Measurements from ENCODE around the gene SLC46A1. TPM values are rescaled to one million over a fixed set of nuclear protein-coding genes. Genes with fewer than 3 reads are reported as not detected.

Gene SLC46A1
- total RNA-seq, 2 experiments from 2014 or later = 2.3 to 2.9 TPM

GRCh38 chr17:28390984-28391383, 15.0 kb downstream of the SLC46A1 start:
- ChIA-PET POLR2A (interaction anchor here (0.9 kb wide), 1 partner anchor 15 kb away, joined by 4 read pairs; the partner anchor contains the start of gene SLC46A1), CTCF (interaction anchor here (1.2 kb wide), 1 partner anchor 10 kb away, joined by 4 read pairs; no protein-coding TSS in a partner anchor)
- Mint-ChIP-seq H3K4me1 (ENCODE audit: low read depth) (peaks cover 3% of the 10 kb centered on the region), H3K4me3 (no peak overlapping the region), H3K27me3 (no peaks in the 10 kb centered on the region), H3K9me3 (no peaks in the 10 kb centered on the region), H3K27ac (no peak overlapping the region), H3K36me3 (peaks cover 34% of the 10 kb centered on the region)
- DNase-seq = no peak
- intact Hi-C loops (cut with micrococcal nuclease) = no loop called here

- CTCF ChIA-PET = no interaction called here
- DNase-seq = no peak
- Mint-ChIP-seq H3K27me3 (no peaks in the 10 kb centered on the region), H3K36me3 (peaks cover 34% of the 10 kb centered on the region), H3K4me3 (no peak overlapping the region), H3K9me3 (no peaks in the 10 kb centered on the region), H3K27ac (no peak overlapping the region), H3K4me1 (ENCODE audit: low read depth) (peaks cover 6% of the 10 kb centered on the region)
- intact Hi-C loops (cut with micrococcal nuclease) = no loop called here
- POLR2A ChIA-PET = no interaction called here
These were observed 15.4 kb downstream of the SLC46A1 start for GRCh38 chr17:28390563-28390962.

- Mint-ChIP-seq H3K4me1 (ENCODE audit: low read depth) (peaks cover 10% of the 10 kb centered on the region), H3K4me3 (no peak overlapping the region), H3K36me3 (peaks cover 34% of the 10 kb centered on the region), H3K27me3 (no peaks in the 10 kb centered on the region), H3K9me3 (no peaks in the 10 kb centered on the region), H3K27ac (no peak overlapping the region)
- POLR2A ChIA-PET = no interaction called here
- DNase-seq = no peak
- CTCF ChIA-PET = interaction anchor here (1.6 kb wide), 1 partner anchor 26 kb away, joined by 5 read pairs; no protein-coding TSS in a partner anchor
- intact Hi-C loops (cut with micrococcal nuclease) = no loop called here
These were observed 15.9 kb downstream of the SLC46A1 start for GRCh38 chr17:28390141-28390540.

- Mint-ChIP-seq H3K36me3 (peaks cover 29% of the 10 kb centered on the region), H3K4me3 (no peak overlapping the region), H3K27ac (no peak overlapping the region), H3K4me1 (ENCODE audit: low read depth) (peaks cover 20% of the 10 kb centered on the region), H3K9me3 (no peaks in the 10 kb centered on the region), H3K27me3 (no peaks in the 10 kb centered on the region)
- intact Hi-C loops (cut with micrococcal nuclease) = loop anchor here (10.0 kb wide), 1 partner anchor 157 kb away; no protein-coding TSS in a partner anchor
- DNase-seq = no peak
- POLR2A ChIA-PET = no interaction called here
- CTCF ChIA-PET = no interaction called here
These were observed 17.9 kb downstream of the SLC46A1 start for GRCh38 chr17:28388106-28388505.

- Mint-ChIP-seq H3K4me3 (no peak overlapping the region), H3K27me3 (no peaks in the 10 kb centered on the region), H3K27ac (no peak overlapping the region), H3K9me3 (no peaks in the 10 kb centered on the region), H3K4me1 (ENCODE audit: low read depth) (peaks cover 23% of the 10 kb centered on the region), H3K36me3 (peaks cover 28% of the 10 kb centered on the region)
- ChIA-PET CTCF (interaction anchor here (0.6 to 1.4 kb wide), 3 partner anchors 29 to 1231 kb away, joined by 3 read pairs; no protein-coding TSS in a partner anchor), POLR2A (no interaction called here)
- DNase-seq = no peak
- intact Hi-C loops (cut with micrococcal nuclease) = loop anchor here (10.0 kb wide), 1 partner anchor 158 kb away; no protein-coding TSS in a partner anchor
These were observed 19.6 kb downstream of the SLC46A1 start for GRCh38 chr17:28386391-28386790.

- intact Hi-C loops (cut with micrococcal nuclease) = loop anchor here (2.0 to 10.0 kb wide), 2 partner anchors 31 to 159 kb away; no protein-coding TSS in a partner anchor
These were observed 20.6 kb downstream of the SLC46A1 start for GRCh38 chr17:28385406-28385805.

GRCh38 chr17:28385037-28385400, 21.0 kb downstream of the SLC46A1 start:
- intact Hi-C loops (cut with micrococcal nuclease) = loop anchor here (2.0 to 10.0 kb wide), 2 partner anchors 32 to 160 kb away; no protein-coding TSS in a partner anchor
- DNase-seq = peak; percentile 24
- no peaks in the 10 kb centered on the region for H3K9me3 Mint-ChIP-seq
- ChIA-PET POLR2A (interaction anchor here (0.6 to 1.7 kb wide), 6 partner anchors 10 to 81 kb away, joined by 3 to 15 read pairs (median 4); partner anchors contain the start of genes IFT20, POLDIP2, SARM1 and TNFAIP1), CTCF (interaction anchor here (1.7 kb wide), 1 partner anchor 31 kb away, joined by 7 read pairs; no protein-coding TSS in a partner anchor)
- peaks cover 16% of the 10 kb centered on the region for H3K36me3 Mint-ChIP-seq
- H3K27me3 Mint-ChIP-seq = no peaks in the 10 kb centered on the region
- H3K27ac Mint-ChIP-seq = peak overlapping the region; percentile 59
- peak overlapping the region; percentile 88 for H3K4me3 Mint-ChIP-seq
- peaks cover 25% of the 10 kb centered on the region for H3K4me1 Mint-ChIP-seq (ENCODE audit: low read depth)

More at GRCh38 chr17:28385406-28385805, 20.6 kb downstream of the SLC46A1 start:
- ChIA-PET CTCF (interaction anchor here (0.6 to 1.7 kb wide), 2 partner anchors 31 to 117 kb away, joined by 5 to 7 read pairs; no protein-coding TSS in a partner anchor), POLR2A (interaction anchor here (0.6 to 1.7 kb wide), 5 partner anchors 11 to 82 kb away, joined by 3 to 15 read pairs (median 3); partner anchors contain the start of genes POLDIP2 and SARM1)
- Mint-ChIP-seq H3K27me3 (no peaks in the 10 kb centered on the region), H3K9me3 (no peaks in the 10 kb centered on the region), H3K27ac (no peak overlapping the region), H3K4me1 (ENCODE audit: low read depth) (peaks cover 25% of the 10 kb centered on the region), H3K4me3 (peak overlapping the region; percentile 88), H3K36me3 (peaks cover 19% of the 10 kb centered on the region)
- DNase-seq = peak; percentile 61

GRCh38 chr17:28384281-28385036, 21.6 kb downstream of the SLC46A1 start:
- ChIA-PET POLR2A (interaction anchor here (0.6 to 1.7 kb wide), 10 partner anchors 10 to 172 kb away, joined by 3 to 15 read pairs (median 3); partner anchors contain the start of genes IFT20, POLDIP2, SARM1 and TNFAIP1), CTCF (interaction anchor here (1.7 kb wide), 1 partner anchor 32 kb away, joined by 7 read pairs; no protein-coding TSS in a partner anchor)
- peak; percentile 84 for DNase-seq
- Mint-ChIP-seq H3K9me3 (no peaks in the 10 kb centered on the region), H3K27ac (peak overlapping the region; percentile 59), H3K36me3 (peaks cover 13% of the 10 kb centered on the region), H3K27me3 (no peaks in the 10 kb centered on the region), H3K4me3 (peak overlapping the region; percentile 88), H3K4me1 (ENCODE audit: low read depth) (peaks cover 25% of the 10 kb centered on the region)
- intact Hi-C loops (cut with micrococcal nuclease) = loop anchor here (2.0 to 10.0 kb wide), 2 partner anchors 32 to 160 kb away; no protein-coding TSS in a partner anchor

- H3K4me1 Mint-ChIP-seq (ENCODE audit: low read depth) = peaks cover 23% of the 10 kb centered on the region
- CTCF ChIA-PET = interaction anchor here (1.0 to 2.1 kb wide), 2 partner anchors 10 to 35 kb away, joined by 4 to 6 read pairs; no protein-coding TSS in a partner anchor
- POLR2A ChIA-PET = no interaction called here
- H3K4me3 Mint-ChIP-seq = peak overlapping the region; percentile 14
- intact Hi-C loops (cut with micrococcal nuclease) = loop anchor here (10.0 kb wide), 1 partner anchor 164 kb away; no protein-coding TSS in a partner anchor
- H3K27me3 Mint-ChIP-seq = no peaks in the 10 kb centered on the region
- peaks cover 4% of the 10 kb centered on the region for H3K36me3 Mint-ChIP-seq
- no peak overlapping the region for H3K27ac Mint-ChIP-seq
- peak; percentile 59 for DNase-seq
- H3K9me3 Mint-ChIP-seq = no peaks in the 10 kb centered on the region
These were observed 24.7 kb downstream of the SLC46A1 start for GRCh38 chr17:28381141-28381825.

GRCh38 chr17:28379814-28380801, 25.9 kb downstream of the SLC46A1 start:
- Mint-ChIP-seq H3K36me3 (peaks cover 4% of the 10 kb centered on the region), H3K4me3 (no peak overlapping the region), H3K9me3 (no peaks in the 10 kb centered on the region), H3K4me1 (ENCODE audit: low read depth) (peaks cover 14% of the 10 kb centered on the region), H3K27me3 (no peaks in the 10 kb centered on the region), H3K27ac (no peak overlapping the region)
- ChIA-PET POLR2A (no interaction called here), CTCF (interaction anchor here (1.0 kb wide), 1 partner anchor 11 kb away, joined by 4 read pairs; no protein-coding TSS in a partner anchor)
- DNase-seq = no peak
- intact Hi-C loops (cut with micrococcal nuclease) = loop anchor here (10.0 kb wide), 1 partner anchor 165 kb away; no protein-coding TSS in a partner anchor

GRCh38 chr17:28372945-28373274, 33.1 kb downstream of the SLC46A1 start:
- Mint-ChIP-seq H3K36me3 (no peaks in the 10 kb centered on the region), H3K4me3 (peak overlapping the region; percentile 80), H3K27ac (peak overlapping the region; percentile 58), H3K4me1 (ENCODE audit: low read depth) (peaks cover 16% of the 10 kb centered on the region), H3K27me3 (no peaks in the 10 kb centered on the region), H3K9me3 (no peaks in the 10 kb centered on the region)
- CTCF ChIA-PET = interaction anchor here (1.5 kb wide), 1 partner anchor 44 kb away, joined by 3 read pairs; no protein-coding TSS in a partner anchor
- POLR2A ChIA-PET = interaction anchor here (1.7 to 3.0 kb wide), 2 partner anchors 12 to 28 kb away, joined by 3 to 15 read pairs; no protein-coding TSS in a partner anchor
- intact Hi-C loops (cut with micrococcal nuclease) = no loop called here
- no peak for DNase-seq

All from activated CD4-positive, alpha-beta memory T cell treated with anti-CD3 and anti-CD28 coated beads for 36 hours (primary cell).